ENCODE measurements around the gene RP9. TPM values are rescaled to one million over a fixed set of nuclear protein-coding genes. Genes with fewer than 3 reads are reported as not detected.

Gene RP9
- total and polyA plus RNA-seq, 2 of the 13 experiments (the other 11 are each of a cell fraction or from before 2014, with no cell fraction given) = 14.2 to 18.6 TPM

DNA sequence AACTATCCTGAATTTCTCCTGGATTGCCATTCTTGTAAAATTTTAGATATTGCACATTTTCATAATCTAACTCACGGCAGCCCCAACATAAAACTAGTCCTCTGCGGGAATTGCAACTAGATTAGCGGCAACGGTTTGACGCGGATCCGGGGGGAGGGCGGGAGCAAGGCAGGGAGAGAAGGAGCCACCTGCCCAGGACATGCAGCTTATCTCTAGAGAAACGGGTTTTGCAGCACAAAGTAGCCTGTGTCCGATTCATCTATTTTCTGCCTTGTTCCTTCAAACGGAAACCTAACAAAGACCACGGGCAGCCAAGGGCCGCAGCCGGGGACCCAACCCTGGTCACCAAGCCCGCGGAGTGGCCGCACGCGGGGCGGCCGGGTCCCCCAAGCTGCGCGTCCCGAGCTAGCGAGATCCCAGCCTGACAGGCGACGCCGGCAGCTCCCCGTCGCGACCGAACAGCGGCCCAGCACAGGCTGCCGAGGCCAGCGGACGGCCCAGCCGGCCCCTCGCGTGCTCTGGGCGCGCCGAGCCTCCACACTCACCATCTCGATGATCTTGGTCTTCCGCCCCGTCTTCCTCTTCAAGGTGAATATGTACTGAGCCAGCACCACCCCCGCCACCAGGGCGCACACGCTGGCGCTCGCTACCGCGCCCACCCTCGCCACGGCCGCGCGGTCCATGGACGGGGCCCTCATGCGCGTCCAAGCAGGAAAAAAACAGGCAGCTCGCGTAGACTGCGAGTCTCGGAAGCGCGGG is 47.0 kb downstream of the RP9 start, which contains the start of gene NT5C3A (continued):
- TF ChIP-seq NR2F2 (IDR thresholded peaks at IDR 0.05; ENCODE audit: borderline replicate concordance, low read depth) (no peak), RBFOX2 (IDR thresholded peaks at IDR 0.05; ENCODE audit: low read depth, low read length) (peak; percentile 89), KAT2B (IDR thresholded peaks at IDR 0.05; ENCODE audit: borderline replicate concordance, low read depth, low read length) (no peak), SAP130 (CRISPR knock-in tag; IDR thresholded peaks at IDR 0.05; ENCODE audit: low read depth) (peak; percentile 42), STAG1 (CRISPR knock-in tag; IDR thresholded peaks at IDR 0.05) (no peak), ZFP36 (IDR thresholded peaks at IDR 0.05; ENCODE audit: borderline replicate concordance, low read depth, low read length, partially characterized antibody) (no peak), ZFP82 (CRISPR knock-in tag; IDR thresholded peaks at IDR 0.05; ENCODE audit: borderline replicate concordance) (no peak), SMARCE1 (IDR thresholded peaks at IDR 0.05; ENCODE audit: borderline replicate concordance) (no peak), RBM22 (optimal IDR thresholded peaks at IDR 0.05; ENCODE audit: low read length) (no peak), ERF (CRISPR knock-in tag; IDR thresholded peaks at IDR 0.05) (peak; percentile 38; the same call in 1 of the 2 replicates), SP1 (IDR thresholded peaks at IDR 0.05) (no peak), SP1 (CRISPR knock-in tag; IDR thresholded peaks at IDR 0.05) (no peak), ZMAT3 (CRISPR knock-in tag; conservative IDR thresholded peaks at IDR 0.05) (peak; percentile 85; the same call in 1 of the 2 replicates), ZNF224 (CRISPR knock-in tag; IDR thresholded peaks at IDR 0.05) (no peak; the same call in 1 of the 2 replicates), SMYD3 (CRISPR knock-in tag; IDR thresholded peaks at IDR 0.05) (no peak), ZNF331 (CRISPR knock-in tag; IDR thresholded peaks at IDR 0.05) (peak; percentile 60; the same call in 1 of the 2 replicates), ZNF556 (CRISPR knock-in tag; IDR thresholded peaks at IDR 0.05; ENCODE audit: borderline replicate concordance) (peak; percentile 33; the same call in 1 of the 2 replicates), MTA3 (CRISPR knock-in tag; IDR thresholded peaks at IDR 0.05) (no peak), ZNF879 (CRISPR knock-in tag; IDR thresholded peaks at IDR 0.05) (0 out of 2 replicates have a peak, but pooled peaks have one; percentile 21), HNRNPUL1 (IDR thresholded peaks at IDR 0.05; ENCODE audit: low read depth, low read length) (no peak), MIER2 (CRISPR knock-in tag; IDR thresholded peaks at IDR 0.05) (no peak), DPF2 (CRISPR knock-in tag; IDR thresholded peaks at IDR 0.05; ENCODE audit: borderline replicate concordance, low read depth) (no peak)
- TF ChIP-seq, protein P1, sequence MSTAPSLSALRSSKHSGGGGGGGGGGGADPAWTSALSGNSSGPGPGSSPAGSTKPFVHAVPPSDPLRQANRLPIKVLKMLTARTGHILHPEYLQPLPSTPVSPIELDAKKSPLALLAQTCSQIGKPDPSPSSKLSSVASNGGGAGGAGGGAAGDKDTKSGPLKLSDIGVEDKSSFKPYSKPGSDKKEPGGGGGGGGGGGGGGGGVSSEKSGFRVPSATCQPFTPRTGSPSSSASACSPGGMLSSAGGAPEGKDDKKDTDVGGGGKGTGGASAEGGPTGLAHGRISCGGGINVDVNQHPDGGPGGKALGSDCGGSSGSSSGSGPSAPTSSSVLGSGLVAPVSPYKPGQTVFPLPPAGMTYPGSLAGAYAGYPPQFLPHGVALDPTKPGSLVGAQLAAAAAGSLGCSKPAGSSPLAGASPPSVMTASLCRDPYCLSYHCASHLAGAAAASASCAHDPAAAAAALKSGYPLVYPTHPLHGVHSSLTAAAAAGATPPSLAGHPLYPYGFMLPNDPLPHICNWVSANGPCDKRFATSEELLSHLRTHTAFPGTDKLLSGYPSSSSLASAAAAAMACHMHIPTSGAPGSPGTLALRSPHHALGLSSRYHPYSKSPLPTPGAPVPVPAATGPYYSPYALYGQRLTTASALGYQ (CRISPR knock-in tag; IDR thresholded peaks at IDR 0.05) = peak; percentile 59
- TF ChIP-seq, protein P2, sequence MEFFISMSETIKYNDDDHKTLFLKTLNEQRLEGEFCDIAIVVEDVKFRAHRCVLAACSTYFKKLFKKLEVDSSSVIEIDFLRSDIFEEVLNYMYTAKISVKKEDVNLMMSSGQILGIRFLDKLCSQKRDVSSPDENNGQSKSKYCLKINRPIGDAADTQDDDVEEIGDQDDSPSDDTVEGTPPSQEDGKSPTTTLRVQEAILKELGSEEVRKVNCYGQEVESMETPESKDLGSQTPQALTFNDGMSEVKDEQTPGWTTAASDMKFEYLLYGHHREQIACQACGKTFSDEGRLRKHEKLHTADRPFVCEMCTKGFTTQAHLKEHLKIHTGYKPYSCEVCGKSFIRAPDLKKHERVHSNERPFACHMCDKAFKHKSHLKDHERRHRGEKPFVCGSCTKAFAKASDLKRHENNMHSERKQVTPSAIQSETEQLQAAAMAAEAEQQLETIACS (CRISPR knock-in tag; IDR thresholded peaks at IDR 0.05) = peak; percentile 74
- TF ChIP-seq, protein P3, sequence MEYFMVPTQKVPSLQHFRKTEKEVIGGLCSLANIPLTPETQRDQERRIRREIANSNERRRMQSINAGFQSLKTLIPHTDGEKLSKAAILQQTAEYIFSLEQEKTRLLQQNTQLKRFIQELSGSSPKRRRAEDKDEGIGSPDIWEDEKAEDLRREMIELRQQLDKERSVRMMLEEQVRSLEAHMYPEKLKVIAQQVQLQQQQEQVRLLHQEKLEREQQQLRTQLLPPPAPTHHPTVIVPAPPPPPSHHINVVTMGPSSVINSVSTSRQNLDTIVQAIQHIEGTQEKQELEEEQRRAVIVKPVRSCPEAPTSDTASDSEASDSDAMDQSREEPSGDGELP (IDR thresholded peaks at IDR 0.05; ENCODE audit: borderline replicate concordance, low read depth) = no peak
